Measurements from ENCODE around the gene TM9SF1. TPM values are rescaled to one million over a fixed set of nuclear protein-coding genes. Genes with fewer than 3 reads are reported as not detected.

TM9SF1 gene
- total and polyA plus RNA-seq, 2 of the 13 experiments (the other 11 are each of a cell fraction or from before 2014, with no cell fraction given): 83.2 to 110 TPM

DNA sequence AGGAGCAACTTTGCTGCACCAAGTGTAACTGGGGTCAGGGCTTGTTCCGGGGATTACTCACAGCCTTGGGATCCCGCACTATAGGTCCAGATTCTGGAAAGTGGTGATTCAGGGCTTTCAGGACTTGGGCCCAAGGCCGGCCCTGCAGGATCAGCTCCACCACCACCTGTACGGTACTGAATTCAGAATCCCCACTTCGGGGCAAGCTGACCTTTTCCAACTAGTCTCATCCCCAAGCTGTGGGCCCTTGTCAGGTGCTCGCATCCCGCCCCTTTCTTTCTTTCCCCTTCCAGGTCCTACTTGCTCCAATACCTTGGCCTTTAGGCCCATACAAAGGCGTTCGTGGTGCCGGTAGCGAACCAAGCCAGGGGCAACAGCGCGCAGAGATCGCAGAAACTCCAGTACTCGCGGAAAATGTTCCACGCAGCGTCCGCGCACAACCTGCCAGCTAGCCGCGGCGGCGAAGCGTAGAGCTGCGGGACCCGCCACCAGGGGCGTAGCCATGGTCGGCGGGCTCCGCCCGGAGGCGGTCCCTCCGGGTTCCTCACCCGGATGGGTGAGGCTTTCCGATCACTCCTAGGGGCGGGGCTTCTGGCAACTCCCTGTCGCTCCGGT lies 46.7 kb upstream of the TM9SF1 start (continued):
- TF ChIP-seq SNRNP70 (IDR thresholded peaks at IDR 0.05; ENCODE audit: low read depth, low read length) (no peak), MXI1 (IDR thresholded peaks at IDR 0.05; ENCODE audit: borderline replicate concordance, low read depth, low read length) (no peak; the same call in 2 of the 3 replicates), ZNF34 (CRISPR knock-in tag; IDR thresholded peaks at IDR 0.05; ENCODE audit: borderline replicate concordance) (no peak), HNRNPL (IDR thresholded peaks at IDR 0.05; ENCODE audit: low read depth, low read length) (0 out of 2 replicates have a peak, but pooled peaks have one; percentile 87), ZNF224 (CRISPR knock-in tag; IDR thresholded peaks at IDR 0.05) (no peak), ZNF577 (CRISPR knock-in tag; IDR thresholded peaks at IDR 0.05; ENCODE audit: borderline replicate concordance, low read depth) (no peak), TBX3 (IDR thresholded peaks at IDR 0.05; ENCODE audit: borderline replicate concordance) (no peak), RFX5 (IDR thresholded peaks at IDR 0.05; ENCODE audit: low read depth, low read length) (no peak), ZNF441 (CRISPR knock-in tag; IDR thresholded peaks at IDR 0.05; ENCODE audit: borderline replicate concordance) (no peak), U2AF1 (optimal IDR thresholded peaks at IDR 0.05; ENCODE audit: low read depth, low read length) (no peak), ZNF672 (CRISPR knock-in tag; IDR thresholded peaks at IDR 0.05) (no peak), TEAD2 (CRISPR knock-in tag; IDR thresholded peaks at IDR 0.05) (no peak), BHLHE40 (IDR thresholded peaks at IDR 0.05; ENCODE audit: low read length) (no peak), ARNT (IDR thresholded peaks at IDR 0.05) (no peak), ZSCAN29 (CRISPR knock-in tag; conservative IDR thresholded peaks at IDR 0.05) (no peak)
- TF ChIP-seq, protein P1, sequence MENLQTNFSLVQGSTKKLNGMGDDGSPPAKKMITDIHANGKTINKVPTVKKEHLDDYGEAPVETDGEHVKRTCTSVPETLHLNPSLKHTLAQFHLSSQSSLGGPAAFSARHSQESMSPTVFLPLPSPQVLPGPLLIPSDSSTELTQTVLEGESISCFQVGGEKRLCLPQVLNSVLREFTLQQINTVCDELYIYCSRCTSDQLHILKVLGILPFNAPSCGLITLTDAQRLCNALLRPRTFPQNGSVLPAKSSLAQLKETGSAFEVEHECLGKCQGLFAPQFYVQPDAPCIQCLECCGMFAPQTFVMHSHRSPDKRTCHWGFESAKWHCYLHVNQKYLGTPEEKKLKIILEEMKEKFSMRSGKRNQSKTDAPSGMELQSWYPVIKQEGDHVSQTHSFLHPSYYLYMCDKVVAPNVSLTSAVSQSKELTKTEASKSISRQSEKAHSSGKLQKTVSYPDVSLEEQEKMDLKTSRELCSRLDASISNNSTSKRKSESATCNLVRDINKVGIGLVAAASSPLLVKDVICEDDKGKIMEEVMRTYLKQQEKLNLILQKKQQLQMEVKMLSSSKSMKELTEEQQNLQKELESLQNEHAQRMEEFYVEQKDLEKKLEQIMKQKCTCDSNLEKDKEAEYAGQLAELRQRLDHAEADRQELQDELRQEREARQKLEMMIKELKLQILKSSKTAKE (CRISPR knock-in tag; IDR thresholded peaks at IDR 0.05; ENCODE audit: borderline replicate concordance): no peak
- TF ChIP-seq, protein P2, sequence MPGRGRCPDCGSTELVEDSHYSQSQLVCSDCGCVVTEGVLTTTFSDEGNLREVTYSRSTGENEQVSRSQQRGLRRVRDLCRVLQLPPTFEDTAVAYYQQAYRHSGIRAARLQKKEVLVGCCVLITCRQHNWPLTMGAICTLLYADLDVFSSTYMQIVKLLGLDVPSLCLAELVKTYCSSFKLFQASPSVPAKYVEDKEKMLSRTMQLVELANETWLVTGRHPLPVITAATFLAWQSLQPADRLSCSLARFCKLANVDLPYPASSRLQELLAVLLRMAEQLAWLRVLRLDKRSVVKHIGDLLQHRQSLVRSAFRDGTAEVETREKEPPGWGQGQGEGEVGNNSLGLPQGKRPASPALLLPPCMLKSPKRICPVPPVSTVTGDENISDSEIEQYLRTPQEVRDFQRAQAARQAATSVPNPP (CRISPR knock-in tag; IDR thresholded peaks at IDR 0.05): no peak
- TF ChIP-seq, protein P3, sequence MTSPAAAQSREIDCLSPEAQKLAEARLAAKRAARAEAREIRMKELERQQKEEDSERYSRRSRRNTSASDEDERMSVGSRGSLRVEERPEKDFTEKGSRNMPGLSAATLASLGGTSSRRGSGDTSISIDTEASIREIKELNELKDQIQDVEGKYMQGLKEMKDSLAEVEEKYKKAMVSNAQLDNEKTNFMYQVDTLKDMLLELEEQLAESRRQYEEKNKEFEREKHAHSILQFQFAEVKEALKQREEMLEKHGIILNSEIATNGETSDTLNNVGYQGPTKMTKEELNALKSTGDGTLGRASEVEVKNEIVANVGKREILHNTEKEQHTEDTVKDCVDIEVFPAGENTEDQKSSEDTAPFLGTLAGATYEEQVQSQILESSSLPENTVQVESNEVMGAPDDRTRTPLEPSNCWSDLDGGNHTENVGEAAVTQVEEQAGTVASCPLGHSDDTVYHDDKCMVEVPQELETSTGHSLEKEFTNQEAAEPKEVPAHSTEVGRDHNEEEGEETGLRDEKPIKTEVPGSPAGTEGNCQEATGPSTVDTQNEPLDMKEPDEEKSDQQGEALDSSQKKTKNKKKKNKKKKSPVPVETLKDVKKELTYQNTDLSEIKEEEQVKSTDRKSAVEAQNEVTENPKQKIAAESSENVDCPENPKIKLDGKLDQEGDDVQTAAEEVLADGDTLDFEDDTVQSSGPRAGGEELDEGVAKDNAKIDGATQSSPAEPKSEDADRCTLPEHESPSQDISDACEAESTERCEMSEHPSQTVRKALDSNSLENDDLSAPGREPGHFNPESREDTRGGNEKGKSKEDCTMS (CRISPR knock-in tag; conservative IDR thresholded peaks at IDR 0.05): no peak
- TF ChIP-seq, protein P4, sequence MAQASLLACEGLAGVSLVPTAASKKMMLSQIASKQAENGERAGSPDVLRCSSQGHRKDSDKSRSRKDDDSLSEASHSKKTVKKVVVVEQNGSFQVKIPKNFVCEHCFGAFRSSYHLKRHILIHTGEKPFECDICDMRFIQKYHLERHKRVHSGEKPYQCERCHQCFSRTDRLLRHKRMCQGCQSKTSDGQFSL (CRISPR knock-in tag; IDR thresholded peaks at IDR 0.05): no peak
- TF ChIP-seq, protein P5, sequence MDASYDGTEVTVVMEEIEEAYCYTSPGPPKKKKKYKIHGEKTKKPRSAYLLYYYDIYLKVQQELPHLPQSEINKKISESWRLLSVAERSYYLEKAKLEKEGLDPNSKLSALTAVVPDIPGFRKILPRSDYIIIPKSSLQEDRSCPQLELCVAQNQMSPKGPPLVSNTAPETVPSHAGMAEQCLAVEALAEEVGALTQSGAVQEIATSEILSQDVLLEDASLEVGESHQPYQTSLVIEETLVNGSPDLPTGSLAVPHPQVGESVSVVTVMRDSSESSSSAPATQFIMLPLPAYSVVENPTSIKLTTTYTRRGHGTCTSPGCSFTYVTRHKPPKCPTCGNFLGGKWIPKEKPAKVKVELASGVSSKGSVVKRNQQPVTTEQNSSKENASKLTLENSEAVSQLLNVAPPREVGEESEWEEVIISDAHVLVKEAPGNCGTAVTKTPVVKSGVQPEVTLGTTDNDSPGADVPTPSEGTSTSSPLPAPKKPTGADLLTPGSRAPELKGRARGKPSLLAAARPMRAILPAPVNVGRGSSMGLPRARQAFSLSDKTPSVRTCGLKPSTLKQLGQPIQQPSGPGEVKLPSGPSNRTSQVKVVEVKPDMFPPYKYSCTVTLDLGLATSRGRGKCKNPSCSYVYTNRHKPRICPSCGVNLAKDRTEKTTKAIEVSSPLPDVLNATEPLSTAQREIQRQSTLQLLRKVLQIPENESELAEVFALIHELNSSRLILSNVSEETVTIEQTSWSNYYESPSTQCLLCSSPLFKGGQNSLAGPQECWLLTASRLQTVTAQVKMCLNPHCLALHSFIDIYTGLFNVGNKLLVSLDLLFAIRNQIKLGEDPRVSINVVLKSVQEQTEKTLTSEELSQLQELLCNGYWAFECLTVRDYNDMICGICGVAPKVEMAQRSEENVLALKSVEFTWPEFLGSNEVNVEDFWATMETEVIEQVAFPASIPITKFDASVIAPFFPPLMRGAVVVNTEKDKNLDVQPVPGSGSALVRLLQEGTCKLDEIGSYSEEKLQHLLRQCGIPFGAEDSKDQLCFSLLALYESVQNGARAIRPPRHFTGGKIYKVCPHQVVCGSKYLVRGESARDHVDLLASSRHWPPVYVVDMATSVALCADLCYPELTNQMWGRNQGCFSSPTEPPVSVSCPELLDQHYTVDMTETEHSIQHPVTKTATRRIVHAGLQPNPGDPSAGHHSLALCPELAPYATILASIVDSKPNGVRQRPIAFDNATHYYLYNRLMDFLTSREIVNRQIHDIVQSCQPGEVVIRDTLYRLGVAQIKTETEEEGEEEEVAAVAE (CRISPR knock-in tag; IDR thresholded peaks at IDR 0.05; ENCODE audit: borderline replicate concordance): peak; percentile 70; the same call in 1 of the 2 replicates
